ENCODE data around the gene DMRTC2. TPM values are rescaled to one million over a fixed set of nuclear protein-coding genes. Genes with fewer than 3 reads are reported as not detected.

DMRTC2 gene
- total and polyA plus RNA-seq, 9 of the 15 experiments (the other 6 are each of a cell fraction or from before 2014, with no cell fraction given) = 0.03 TPM; not detected in 8

GRCh38 chr19:41872775-41873647, 28.2 kb downstream of the DMRTC2 start (continued):
- TF ChIP-seq ZFP91 (CRISPR knock-in tag; IDR thresholded peaks at IDR 0.05) (no peak), ZNF384 (IDR thresholded peaks at IDR 0.05; ENCODE audit: low read depth, low read length) (0 out of 2 replicates have a peak, but pooled peaks have one; percentile 8), SRSF7 (optimal IDR thresholded peaks at IDR 0.05; ENCODE audit: low read depth, low read length) (no peak), ZNF277 (CRISPR knock-in tag; IDR thresholded peaks at IDR 0.05; ENCODE audit: borderline replicate concordance) (no peak), ZNF699 (CRISPR knock-in tag; IDR thresholded peaks at IDR 0.05; ENCODE audit: insufficient replicate concordance) (no peak), MYNN (IDR thresholded peaks at IDR 0.05) (peak; percentile 64; the same call in 1 of the 2 replicates), MYNN (CRISPR knock-in tag; IDR thresholded peaks at IDR 0.05) (no peak), TEAD1 (CRISPR knock-in tag; IDR thresholded peaks at IDR 0.05) (no peak), JUND (IDR thresholded peaks at IDR 0.05; ENCODE audit: borderline replicate concordance, low read depth, low read length) (0 out of 2 replicates have a peak, but pooled peaks have one; percentile 4), JUND (tag; IDR thresholded peaks at IDR 0.05; ENCODE audit: borderline replicate concordance, low read depth, low read length) (no peak; the same call in 2 of the 3 replicates), ARID2 (IDR thresholded peaks at IDR 0.05) (peak; percentile 33; the same call in 1 of the 2 replicates), ZFX (CRISPR knock-in tag; IDR thresholded peaks at IDR 0.05) (0 out of 2 replicates have a peak, but pooled peaks have one; percentile 17), MCM7 (IDR thresholded peaks at IDR 0.05) (no peak), RAD51 (IDR thresholded peaks at IDR 0.05; ENCODE audit: borderline replicate concordance, low read depth) (no peak), CC2D1A (IDR thresholded peaks at IDR 0.05) (peak; percentile 44; the same call in 1 of the 2 replicates), TCF7L2 (IDR thresholded peaks at IDR 0.05; ENCODE audit: low read depth, low read length) (no peak), ZBED1 (IDR thresholded peaks at IDR 0.05) (no peak)
- TF ChIP-seq, protein P1, sequence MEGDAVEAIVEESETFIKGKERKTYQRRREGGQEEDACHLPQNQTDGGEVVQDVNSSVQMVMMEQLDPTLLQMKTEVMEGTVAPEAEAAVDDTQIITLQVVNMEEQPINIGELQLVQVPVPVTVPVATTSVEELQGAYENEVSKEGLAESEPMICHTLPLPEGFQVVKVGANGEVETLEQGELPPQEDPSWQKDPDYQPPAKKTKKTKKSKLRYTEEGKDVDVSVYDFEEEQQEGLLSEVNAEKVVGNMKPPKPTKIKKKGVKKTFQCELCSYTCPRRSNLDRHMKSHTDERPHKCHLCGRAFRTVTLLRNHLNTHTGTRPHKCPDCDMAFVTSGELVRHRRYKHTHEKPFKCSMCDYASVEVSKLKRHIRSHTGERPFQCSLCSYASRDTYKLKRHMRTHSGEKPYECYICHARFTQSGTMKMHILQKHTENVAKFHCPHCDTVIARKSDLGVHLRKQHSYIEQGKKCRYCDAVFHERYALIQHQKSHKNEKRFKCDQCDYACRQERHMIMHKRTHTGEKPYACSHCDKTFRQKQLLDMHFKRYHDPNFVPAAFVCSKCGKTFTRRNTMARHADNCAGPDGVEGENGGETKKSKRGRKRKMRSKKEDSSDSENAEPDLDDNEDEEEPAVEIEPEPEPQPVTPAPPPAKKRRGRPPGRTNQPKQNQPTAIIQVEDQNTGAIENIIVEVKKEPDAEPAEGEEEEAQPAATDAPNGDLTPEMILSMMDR (IDR thresholded peaks at IDR 0.05 in 2 of 3, conservative IDR thresholded peaks at IDR 0.05 in 1 of 3; ENCODE audit: insufficient read depth in 2 of 3, low read depth in 1 of 3, low read length in 3 of 3) = peak; percentile 89 to 93 (median 91)
- TF ChIP-seq, protein P2, sequence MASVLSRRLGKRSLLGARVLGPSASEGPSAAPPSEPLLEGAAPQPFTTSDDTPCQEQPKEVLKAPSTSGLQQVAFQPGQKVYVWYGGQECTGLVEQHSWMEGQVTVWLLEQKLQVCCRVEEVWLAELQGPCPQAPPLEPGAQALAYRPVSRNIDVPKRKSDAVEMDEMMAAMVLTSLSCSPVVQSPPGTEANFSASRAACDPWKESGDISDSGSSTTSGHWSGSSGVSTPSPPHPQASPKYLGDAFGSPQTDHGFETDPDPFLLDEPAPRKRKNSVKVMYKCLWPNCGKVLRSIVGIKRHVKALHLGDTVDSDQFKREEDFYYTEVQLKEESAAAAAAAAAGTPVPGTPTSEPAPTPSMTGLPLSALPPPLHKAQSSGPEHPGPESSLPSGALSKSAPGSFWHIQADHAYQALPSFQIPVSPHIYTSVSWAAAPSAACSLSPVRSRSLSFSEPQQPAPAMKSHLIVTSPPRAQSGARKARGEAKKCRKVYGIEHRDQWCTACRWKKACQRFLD (CRISPR knock-in tag; IDR thresholded peaks at IDR 0.05) = no peak
